Rectal smooth muscle tissue (tissue), 1 donor: ENCODE data around the gene RWDD4.
A peak's percentile ranks its signal among the peaks of the same experiment; 100 is the strongest.

Source experiments
- H3K27ac ChIP-seq: one replicate; pipeline ENCODE4 v1.7.0; 2013; ENCODE audit warnings: low read depth, low read length, inconsistent platforms
- H3K27me3 ChIP-seq: one replicate; pipeline ENCODE4 v1.7.0; 2013; ENCODE audit warnings: low read length; ENCODE audit not compliant: control insufficient read depth, insufficient read depth
- H3K36me3 ChIP-seq: one replicate; pipeline ENCODE4 v1.7.0; 2013; ENCODE audit warnings: low read length; ENCODE audit not compliant: control insufficient read depth, insufficient read depth
- H3K4me1 ChIP-seq: one replicate; pipeline ENCODE4 v1.7.0; 2013; ENCODE audit warnings: low read length; ENCODE audit not compliant: control insufficient read depth, insufficient read depth
- H3K4me3 ChIP-seq: one replicate; pipeline ENCODE4 v1.7.0; 2013; ENCODE audit warnings: low read length
- H3K9ac ChIP-seq: one replicate; pipeline ENCODE4 v1.7.0; 2013; ENCODE audit warnings: low read length

Gene RWDD4

DNA sequence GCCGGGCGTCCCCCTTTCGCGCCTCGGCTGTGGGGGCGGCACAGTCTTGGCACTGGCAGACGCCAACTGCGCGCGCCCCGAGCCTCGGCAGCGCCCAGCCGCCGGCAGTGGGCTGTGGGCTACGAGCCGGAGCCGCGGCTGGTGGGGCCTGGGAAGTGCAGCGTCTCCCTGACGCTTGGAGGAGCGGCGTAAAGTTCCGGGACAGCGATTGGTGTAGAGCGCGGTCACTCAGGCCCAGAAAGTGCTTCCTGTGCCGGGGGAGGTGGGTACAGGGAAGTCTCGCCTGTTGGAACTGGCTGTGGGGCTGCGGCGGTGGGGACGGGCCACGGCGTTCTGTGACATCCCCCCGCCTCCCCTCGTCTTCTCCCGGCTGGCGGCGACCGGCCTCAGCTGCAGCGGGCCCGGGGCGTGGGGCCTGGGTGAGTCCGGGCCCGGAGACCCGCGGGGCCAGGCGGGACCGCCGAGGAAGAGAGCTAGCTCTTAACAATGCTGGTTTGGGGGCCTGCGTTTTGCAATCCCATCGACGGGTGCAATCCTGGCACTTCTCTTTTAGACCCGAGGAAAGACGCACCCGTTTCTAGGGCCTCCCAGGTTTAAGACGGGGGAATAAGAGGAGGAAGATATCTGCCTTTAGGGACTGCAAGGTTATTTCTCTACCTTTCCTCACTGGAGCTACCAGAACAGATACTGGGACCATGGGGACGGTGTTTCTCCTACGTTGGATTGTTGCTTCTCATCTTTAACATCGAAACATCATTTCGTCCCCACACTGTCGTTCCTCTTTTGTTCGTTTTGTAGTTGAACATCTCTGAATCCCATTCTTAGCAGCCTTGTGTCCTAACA, at the start of gene RWDD4, which contains the start of gene TRAPPC11:
Gene RWDD4, minus strand, starts transcription at position 157 of the 843 bp plus-strand sequence. CDS start 233 bp downstream, outside the sequence.
Gene TRAPPC11, plus strand, starts transcription at position 265 of the 843 bp plus-strand sequence. CDS start 4,575 bp downstream, outside the sequence.
- Histone ChIP-seq H3K4me1 (peaks cover 5% of the 10 kb centered on the region), H3K36me3 (no peaks in the 10 kb centered on the region), H3K27ac (peak within 1 kb of the TSS; percentile 94), H3K9ac (peak within 1 kb of the TSS; percentile 63), H3K4me3 (peak within 1 kb of the TSS; percentile 67), H3K27me3 (no peaks in the 10 kb centered on the region)

DNA sequence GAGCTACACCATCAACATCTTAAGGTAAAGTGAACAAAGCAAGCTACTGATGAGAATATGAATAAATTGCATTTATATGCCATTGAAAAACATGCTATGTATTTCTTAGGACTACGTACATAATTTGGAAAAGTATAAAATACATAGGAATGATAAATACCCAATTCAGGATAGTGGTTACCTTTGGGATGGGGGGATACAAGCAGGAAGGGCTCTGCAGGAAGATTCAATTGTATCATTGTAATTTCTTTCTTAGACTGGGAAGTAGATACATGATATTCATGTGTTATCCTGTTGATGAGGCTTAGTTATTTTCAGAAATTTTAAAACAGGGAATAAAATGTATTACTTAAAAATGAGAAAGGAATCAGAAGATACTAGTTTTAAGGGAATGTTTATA, 43.5 kb upstream of the RWDD4 start:
- no peak overlapping the region for H3K27ac ChIP-seq
- H3K36me3 ChIP-seq = peaks cover 31% of the 10 kb centered on the region
- H3K4me1 ChIP-seq = no peaks in the 10 kb centered on the region
- H3K27me3 ChIP-seq = no peaks in the 10 kb centered on the region
- no peak overlapping the region for H3K9ac ChIP-seq
- no peak overlapping the region for H3K4me3 ChIP-seq

DNA sequence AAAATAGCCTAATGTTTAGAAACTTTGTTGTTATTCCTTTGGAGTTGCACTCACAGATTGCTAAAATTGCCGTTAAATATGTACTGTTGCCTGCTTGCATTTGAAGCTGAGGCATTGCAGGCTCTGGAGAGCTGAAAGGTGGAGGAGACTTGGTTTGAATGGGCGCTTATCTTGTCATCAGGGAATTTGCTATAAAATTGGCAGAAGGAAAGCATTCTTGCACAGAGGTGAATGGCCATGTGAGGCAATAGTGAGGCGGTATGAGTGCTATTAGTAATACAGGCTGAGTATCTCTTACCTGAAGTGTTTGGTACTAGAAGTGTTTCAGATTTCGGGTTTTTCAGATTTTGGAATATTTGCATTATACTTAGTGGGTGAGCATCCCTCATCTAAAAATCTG, 41.4 kb upstream of the RWDD4 start:
- Histone ChIP-seq H3K36me3 (peaks cover 36% of the 10 kb centered on the region), H3K4me3 (no peak overlapping the region), H3K27ac (no peak overlapping the region), H3K9ac (no peak overlapping the region), H3K4me1 (no peaks in the 10 kb centered on the region), H3K27me3 (no peaks in the 10 kb centered on the region)

DNA sequence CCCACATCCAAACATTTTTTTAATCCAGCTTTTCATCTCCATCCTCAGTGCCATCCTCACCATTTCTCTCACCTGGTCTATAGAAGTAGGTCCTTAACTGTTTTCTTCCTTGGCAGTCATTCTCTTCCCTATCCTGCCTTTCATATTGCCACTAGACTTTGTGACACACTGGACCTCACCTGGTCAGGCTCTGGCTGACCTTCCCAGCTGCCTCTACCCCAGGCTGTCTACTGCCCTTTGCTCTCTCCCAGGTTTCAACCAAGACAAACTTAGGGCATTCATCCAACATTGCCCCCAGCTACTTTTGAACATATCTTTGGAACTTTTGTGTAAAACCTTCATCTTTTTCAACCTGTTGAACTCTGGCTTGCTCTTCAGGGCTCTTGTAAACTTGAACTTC, 39.9 kb upstream of the RWDD4 start:
- no peak overlapping the region for H3K27ac ChIP-seq
- no peak overlapping the region for H3K4me3 ChIP-seq
- peaks cover 39% of the 10 kb centered on the region for H3K36me3 ChIP-seq
- no peaks in the 10 kb centered on the region for H3K4me1 ChIP-seq
- no peaks in the 10 kb centered on the region for H3K27me3 ChIP-seq
- no peak overlapping the region for H3K9ac ChIP-seq

DNA sequence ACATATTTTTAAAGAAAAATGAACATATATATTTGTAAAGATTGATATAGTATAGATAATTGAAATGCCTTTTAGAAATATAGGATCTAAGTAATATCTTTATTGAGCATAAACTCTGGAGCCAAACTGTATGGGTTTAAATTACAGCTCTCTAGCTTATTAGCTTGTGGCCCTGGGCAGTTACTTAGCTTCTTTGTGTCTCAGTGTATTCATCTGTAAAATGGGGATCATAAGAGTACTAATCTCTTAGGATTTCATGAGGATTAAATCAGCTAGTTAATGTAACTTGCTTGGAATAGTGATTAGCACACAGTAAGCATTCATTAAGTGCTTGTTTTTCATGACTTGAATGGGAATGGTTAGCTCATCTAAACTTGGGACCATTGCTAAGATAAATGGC, 32.9 kb upstream of the RWDD4 start:
- Histone ChIP-seq H3K27me3 (no peaks in the 10 kb centered on the region), H3K27ac (no peak overlapping the region), H3K4me1 (no peaks in the 10 kb centered on the region), H3K9ac (no peak overlapping the region), H3K4me3 (no peak overlapping the region), H3K36me3 (peaks cover 28% of the 10 kb centered on the region)

DNA sequence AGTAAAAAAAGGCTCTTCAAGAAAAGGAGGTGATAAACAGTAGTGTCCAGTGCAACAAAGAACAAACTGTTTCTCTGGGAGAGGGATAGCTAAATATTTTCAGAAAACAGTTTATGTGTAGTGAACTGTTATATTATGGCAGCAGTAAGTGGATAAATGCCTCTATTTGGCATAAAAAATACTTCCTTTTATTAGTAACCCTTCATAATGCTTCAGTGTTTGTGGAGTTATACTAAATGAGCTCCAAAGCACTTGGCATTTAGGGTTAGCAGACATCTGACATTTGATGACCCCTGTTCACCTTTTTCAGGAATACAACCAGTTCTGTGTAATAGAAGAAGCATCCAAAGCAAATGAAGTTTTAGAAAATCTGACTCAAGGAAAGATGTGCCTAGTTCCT, 32.0 kb upstream of the RWDD4 start:
- Histone ChIP-seq H3K4me3 (no peak overlapping the region), H3K27me3 (no peaks in the 10 kb centered on the region), H3K9ac (no peak overlapping the region), H3K36me3 (peaks cover 22% of the 10 kb centered on the region), H3K4me1 (no peaks in the 10 kb centered on the region), H3K27ac (no peak overlapping the region)

DNA sequence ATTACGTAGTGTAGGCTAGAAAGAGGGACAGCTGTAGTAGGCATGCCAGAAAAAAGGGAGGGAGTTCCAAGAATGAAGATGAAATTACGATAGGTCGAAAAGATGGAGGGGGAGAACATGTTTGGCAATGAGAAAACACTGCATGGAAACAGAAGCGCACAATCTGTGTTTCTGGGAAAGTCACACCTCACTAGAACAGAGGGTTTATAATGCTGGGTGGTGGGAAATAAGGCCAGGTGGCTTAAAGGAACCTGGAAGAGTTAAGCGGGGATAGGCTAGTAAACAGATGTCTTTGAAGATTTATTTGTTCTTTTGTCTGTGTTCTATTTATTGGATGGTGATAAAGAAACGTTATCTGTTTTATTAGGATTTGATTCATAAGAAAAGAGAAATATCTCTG, 29.2 kb upstream of the RWDD4 start:
- H3K4me3 ChIP-seq = no peak overlapping the region
- H3K4me1 ChIP-seq = no peaks in the 10 kb centered on the region
- no peak overlapping the region for H3K9ac ChIP-seq
- no peaks in the 10 kb centered on the region for H3K27me3 ChIP-seq
- peaks cover 21% of the 10 kb centered on the region for H3K36me3 ChIP-seq
- H3K27ac ChIP-seq = no peak overlapping the region

DNA sequence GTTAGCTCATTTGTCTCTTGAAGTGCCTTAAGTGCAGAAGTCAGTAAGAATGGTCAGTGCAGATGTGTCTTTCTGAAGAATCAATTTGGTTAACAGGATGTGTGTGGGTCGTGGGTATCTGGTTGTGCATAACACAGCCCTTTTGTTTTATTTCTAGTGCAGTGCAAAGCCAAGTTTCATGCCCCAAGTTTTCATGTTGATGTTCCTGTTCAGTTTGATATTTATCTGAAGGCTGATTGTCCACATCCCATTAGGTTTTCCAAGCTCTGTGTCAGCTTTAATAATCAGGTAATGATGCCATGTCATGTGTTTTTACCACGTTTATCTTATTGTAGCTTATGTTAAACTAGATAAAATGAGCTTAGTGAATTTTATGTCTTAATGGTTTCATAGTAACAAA, 27.5 kb upstream of the RWDD4 start:
- Histone ChIP-seq H3K27me3 (no peaks in the 10 kb centered on the region), H3K4me3 (no peak overlapping the region), H3K9ac (no peak overlapping the region), H3K27ac (no peak overlapping the region), H3K36me3 (peaks cover 15% of the 10 kb centered on the region), H3K4me1 (no peaks in the 10 kb centered on the region)

DNA sequence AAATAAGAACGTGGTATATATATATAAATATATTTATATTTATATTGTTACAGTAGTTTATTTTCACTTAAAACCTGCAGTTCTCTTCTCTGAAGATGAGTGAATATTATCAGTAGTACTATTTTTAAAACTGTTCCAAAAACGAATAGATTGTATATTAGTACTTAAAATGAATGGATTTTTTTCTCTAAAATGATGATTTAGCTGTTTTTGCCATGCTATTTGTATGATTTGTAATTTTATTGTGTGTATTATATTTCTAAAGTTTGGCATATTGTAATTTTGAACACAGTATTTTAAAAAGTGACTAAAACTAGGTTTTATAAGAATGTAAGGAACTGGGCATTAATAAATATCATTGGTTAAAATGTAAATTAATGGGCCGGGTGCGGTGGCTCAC, 22.1 kb upstream of the RWDD4 start:
- Histone ChIP-seq H3K27me3 (no peaks in the 10 kb centered on the region), H3K4me1 (no peaks in the 10 kb centered on the region), H3K27ac (no peak overlapping the region), H3K36me3 (peaks cover 14% of the 10 kb centered on the region), H3K9ac (no peak overlapping the region), H3K4me3 (no peak overlapping the region)

DNA sequence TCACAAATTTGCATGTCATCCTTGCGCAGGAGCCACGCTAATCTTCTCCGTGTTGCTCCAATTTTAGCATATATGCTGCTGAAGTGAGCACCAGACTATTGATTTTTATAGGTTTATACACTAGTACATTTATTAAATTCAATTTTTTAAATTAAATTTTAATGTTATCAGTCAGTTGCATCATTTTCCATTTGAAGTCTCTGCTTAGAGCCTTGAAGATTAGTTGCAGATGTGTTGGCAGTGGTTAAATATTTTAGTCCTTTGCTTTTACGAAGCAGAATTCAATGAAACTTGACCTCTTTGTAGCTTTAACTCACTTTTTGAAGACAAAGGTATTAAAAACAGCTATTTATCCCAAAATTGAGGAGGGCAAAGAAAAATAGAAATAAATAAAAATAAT, 16.6 kb upstream of the RWDD4 start:
- Histone ChIP-seq H3K27me3 (no peaks in the 10 kb centered on the region), H3K4me1 (no peaks in the 10 kb centered on the region), H3K27ac (no peak overlapping the region), H3K4me3 (no peak overlapping the region), H3K36me3 (peaks cover 3% of the 10 kb centered on the region), H3K9ac (no peak overlapping the region)

DNA sequence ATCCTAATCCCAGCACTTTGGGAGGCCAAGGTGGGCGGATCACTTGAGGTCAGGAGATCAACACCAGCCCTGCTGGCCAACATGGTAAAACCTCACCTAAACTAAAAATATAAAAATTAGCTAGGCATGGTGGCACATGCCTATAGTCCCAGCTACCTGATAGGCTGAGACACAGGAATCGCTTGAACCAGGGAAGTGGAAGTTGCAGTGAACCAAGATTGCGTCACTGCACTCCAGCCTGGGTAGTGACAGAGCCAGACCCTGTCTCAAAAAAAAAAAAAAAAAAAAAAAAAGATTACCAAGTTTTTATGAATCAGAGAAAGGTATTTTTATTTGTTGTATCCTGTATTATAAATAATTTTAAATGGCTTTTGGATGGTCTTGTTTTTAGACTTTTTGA, 15.2 kb upstream of the RWDD4 start:
- Histone ChIP-seq H3K36me3 (peaks cover 8% of the 10 kb centered on the region), H3K27ac (no peak overlapping the region), H3K27me3 (no peaks in the 10 kb centered on the region), H3K9ac (no peak overlapping the region), H3K4me1 (no peaks in the 10 kb centered on the region), H3K4me3 (no peak overlapping the region)

DNA sequence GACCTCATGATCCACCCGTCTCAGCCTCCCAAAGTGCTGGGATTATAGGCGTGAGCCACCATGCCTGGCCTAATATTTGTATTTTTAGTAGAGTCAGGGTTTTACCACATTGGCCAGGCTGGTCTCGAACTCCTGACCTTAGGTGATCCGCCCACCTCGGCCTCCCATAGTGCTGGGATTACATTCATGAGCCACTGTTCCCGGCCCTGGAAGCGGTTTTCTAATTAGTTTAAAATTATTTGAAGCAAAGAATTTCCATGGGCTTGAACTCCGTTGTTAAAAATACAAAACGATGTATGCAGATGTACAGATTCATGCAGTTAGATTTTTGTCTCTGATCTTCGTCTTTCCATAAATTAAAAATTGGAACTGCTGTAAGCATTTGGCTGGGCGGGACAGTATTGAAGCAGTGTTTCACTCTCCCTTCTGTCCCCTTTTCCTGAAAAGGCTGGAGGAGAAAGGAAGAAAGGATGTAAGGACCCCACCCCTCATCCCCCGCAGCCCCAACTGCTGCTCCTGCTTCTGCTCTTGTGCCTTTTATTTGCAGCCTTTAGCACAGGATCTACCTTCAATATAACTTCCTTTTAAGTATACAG, 12.1 kb upstream of the RWDD4 start:
- H3K27ac ChIP-seq = no peak overlapping the region
- H3K36me3 ChIP-seq = peaks cover 11% of the 10 kb centered on the region
- H3K9ac ChIP-seq = no peak overlapping the region

DNA sequence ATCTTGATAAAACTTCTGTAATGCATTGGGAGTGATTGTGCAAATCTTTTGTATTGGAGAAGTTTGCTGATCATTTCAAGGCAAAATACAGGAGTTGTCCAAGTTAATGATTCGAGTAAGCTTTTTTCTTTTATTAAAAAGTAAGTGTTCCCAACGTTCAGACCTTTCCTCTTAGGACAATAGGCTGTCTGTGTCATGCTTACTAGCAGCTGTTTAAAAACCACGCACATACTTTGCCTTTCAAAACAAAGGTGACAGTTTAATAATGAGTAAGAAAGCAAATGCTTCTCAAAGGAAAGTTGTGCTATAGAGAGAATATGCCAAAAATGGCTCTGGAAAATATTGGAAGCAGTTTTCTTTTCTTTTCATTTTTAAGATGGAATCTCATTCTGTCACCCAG, 11.3 kb upstream of the RWDD4 start:
- no peak overlapping the region for H3K9ac ChIP-seq
- H3K27me3 ChIP-seq = no peaks in the 10 kb centered on the region
- H3K36me3 ChIP-seq = peaks cover 12% of the 10 kb centered on the region
- H3K4me3 ChIP-seq = no peak overlapping the region
- H3K27ac ChIP-seq = no peak overlapping the region
- H3K4me1 ChIP-seq = no peaks in the 10 kb centered on the region

More for the DNA sequence above, 12.1 kb upstream of the RWDD4 start:
- Histone ChIP-seq H3K4me1 (no peaks in the 10 kb centered on the region), H3K27me3 (no peaks in the 10 kb centered on the region), H3K4me3 (no peak overlapping the region)
